HAP-1 (cell line): ENCODE results near the gene ALG11.
"Not testable (repeated sequence)": the region's sequence is repeated elsewhere in the genome, so short reads cannot be mapped to it uniquely, and the experiment has no call there.

Experiments used
- DNase-seq, 2 experiments: peaks; one replicate each; pipeline ENCODE4 v3.0.0-alpha.2; 2016 to 2020; ENCODE audit warnings: low spot score in 2 of 2
- H3K27me3 ChIP-seq: fragments of 250-450 bp; sonication (Bioruptor Pico); 2 replicates; pipeline ENCODE4 v1.5.1; 2020; ENCODE audit warnings: low read depth, mild to moderate bottlenecking, moderate library complexity
- H3K36me3 ChIP-seq: fragments of 250-450 bp; sonication (Bioruptor Pico); replicated peaks from 2 replicates; pipeline ENCODE4 v1.5.1; 2020; ENCODE audit warnings: mild to moderate bottlenecking
- H3K4me1 ChIP-seq: fragments of 250-450 bp; sonication (Bioruptor Pico); 2 replicates; pipeline ENCODE4 v1.5.1; 2020; ENCODE audit warnings: mild to moderate bottlenecking
- H3K4me3 ChIP-seq: fragments of 250-450 bp; sonication (Bioruptor Pico); 2 replicates; pipeline ENCODE4 v1.5.1; 2020; ENCODE audit warnings: mild to moderate bottlenecking, moderate library complexity
- H3K9me3 ChIP-seq: fragments of 250-450 bp; sonication (Bioruptor Pico); 2 replicates; pipeline ENCODE4 v1.5.1; 2020; ENCODE audit warnings: mild to moderate bottlenecking, moderate library complexity
- in situ Hi-C: fragments of 300-500 bp; cut with MboI; formaldehyde crosslinking; loops from 3 replicates; pipeline ENCODE4 v1.14.3; 2020; ENCODE audit warnings: low sequenced_read_pairs, inconsistent platforms, mixed read lengths

The ALG11 gene

DNA sequence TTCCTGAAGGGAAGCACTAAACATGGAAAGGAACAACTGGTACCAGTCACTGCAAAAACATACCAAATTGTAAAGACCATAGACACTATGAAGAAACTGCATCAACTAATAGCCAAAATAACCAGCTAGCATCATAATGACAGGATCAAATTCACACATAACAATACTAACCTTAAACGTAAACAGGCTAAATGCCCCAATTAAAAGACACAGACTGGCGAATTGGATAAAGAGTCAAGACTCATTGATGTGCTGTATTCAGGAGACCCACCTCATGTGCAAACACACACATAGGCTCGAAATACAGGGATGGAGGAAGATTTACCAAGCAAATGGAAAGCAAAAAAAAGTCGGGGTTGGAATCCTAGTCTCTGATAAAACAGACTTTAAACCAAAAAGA is 27.3 kb upstream of the ALG11 start:
- DNase-seq, H3K9me3 ChIP-seq, in situ Hi-C loops, H3K36me3 ChIP-seq, H3K4me1 ChIP-seq, H3K4me3 ChIP-seq, H3K27me3 ChIP-seq: not testable (repeated sequence)

DNA sequence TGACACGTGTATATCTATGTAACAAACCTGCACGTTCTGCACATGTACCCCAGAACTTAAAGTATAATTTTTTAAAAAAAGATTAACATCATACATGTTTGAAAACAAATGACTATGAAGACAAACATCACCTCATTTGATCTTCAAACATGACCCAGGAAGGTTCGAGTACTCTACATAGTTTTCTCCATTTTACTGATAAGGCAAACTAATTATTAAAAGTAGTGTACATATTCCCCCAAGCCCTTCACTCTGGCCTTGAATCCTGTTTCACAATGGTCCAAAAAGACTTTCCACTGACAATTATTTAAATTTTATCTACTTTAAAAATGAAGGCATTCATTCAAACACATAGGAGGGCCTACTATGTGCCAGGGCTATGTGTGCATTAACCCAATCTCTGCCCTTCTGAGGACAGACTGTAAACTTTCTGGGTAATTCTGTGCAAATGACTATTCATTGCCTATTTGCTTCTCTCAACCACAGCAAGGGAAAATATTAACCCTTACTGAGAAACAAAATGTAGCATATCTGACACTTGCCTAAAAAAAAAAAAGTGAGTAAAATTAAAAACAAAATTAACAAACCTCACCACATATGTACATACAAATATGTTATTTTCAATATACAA is 23.1 kb upstream of the ALG11 start:
- in situ Hi-C loops: no loop called here
- H3K36me3 ChIP-seq: no peaks in the 10 kb centered on the region
- H3K27me3 ChIP-seq: peaks cover 2% of the 10 kb centered on the region; the same call in 1 of the 2 replicates
- no peaks in the 10 kb centered on the region for H3K4me1 ChIP-seq
- no peaks in the 10 kb centered on the region for H3K9me3 ChIP-seq
- DNase-seq: no peak
- no peak overlapping the region for H3K4me3 ChIP-seq

DNA sequence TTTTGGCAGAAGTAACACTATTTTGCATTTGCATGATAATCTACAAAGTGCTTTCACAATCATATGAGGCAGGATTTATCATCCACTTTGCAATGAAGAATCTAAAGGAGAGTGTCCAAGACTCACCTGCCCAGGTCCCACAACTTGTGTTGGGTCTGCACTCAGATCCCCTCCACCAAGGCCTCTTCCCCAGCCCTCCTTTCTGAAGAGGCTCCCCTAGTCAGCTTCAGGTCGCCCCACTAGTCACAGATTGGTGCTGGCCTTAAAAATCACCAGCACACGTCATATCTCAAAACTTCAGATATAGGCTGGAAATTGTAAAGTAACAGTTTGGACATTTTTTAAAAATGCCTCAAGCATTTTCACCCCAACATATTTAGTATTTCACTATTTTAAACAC is 18.5 kb upstream of the ALG11 start:
- no peaks in the 10 kb centered on the region for H3K36me3 ChIP-seq
- no peaks in the 10 kb centered on the region for H3K9me3 ChIP-seq
- DNase-seq: no peak
- H3K27me3 ChIP-seq: peaks cover 4% of the 10 kb centered on the region; the same call in 1 of the 2 replicates
- in situ Hi-C loops: no loop called here
- no peaks in the 10 kb centered on the region for H3K4me1 ChIP-seq
- no peak overlapping the region for H3K4me3 ChIP-seq

DNA sequence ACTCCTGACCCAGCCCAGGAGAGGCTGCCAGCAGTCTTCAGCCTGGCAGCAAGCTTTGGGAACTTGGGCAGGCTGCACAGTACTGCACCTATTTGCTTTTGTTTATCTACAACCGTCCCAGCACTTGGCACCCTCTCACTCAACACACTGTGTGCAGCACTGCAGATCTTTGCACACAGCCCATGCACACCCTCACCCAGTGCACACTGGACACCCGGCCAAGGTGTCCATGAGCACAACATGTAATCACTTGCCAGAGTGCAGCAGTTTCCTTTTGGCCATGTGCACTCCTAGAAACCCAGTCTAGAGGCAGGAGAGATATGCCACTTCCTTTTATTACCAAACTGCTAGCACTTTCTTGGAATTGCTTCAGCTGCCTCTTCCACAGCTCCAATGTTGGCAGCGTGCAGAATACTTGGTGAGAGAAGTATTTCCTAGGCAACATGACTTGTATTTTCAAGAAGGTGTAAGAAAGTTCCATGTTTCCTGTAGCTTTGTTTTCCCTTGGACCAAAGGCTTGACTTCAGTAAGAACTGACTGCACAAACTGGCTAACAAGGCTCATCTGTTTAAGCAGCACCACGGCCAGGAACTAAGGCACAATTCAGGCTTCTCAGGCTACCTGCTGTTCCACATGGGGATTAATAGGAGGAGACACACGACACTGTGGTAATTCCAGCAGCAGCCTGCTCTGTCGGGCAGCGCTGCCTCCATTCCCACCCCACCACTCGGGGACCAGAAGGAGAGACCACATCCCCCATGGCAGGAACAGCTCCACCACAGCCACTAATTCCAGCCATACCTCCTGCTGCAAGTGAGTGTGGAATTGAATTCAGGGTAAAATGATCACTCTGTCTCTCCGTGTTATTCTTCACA is 16.3 kb upstream of the ALG11 start:
- Histone ChIP-seq H3K9me3 (no peaks in the 10 kb centered on the region), H3K36me3 (no peaks in the 10 kb centered on the region), H3K4me3 (no peak overlapping the region), H3K4me1 (no peaks in the 10 kb centered on the region), H3K27me3 (peaks cover 4% of the 10 kb centered on the region; the same call in 1 of the 2 replicates)
- in situ Hi-C loops: no loop called here
- peak in 1 of 2 experiments; percentile 20 for DNase-seq

DNA sequence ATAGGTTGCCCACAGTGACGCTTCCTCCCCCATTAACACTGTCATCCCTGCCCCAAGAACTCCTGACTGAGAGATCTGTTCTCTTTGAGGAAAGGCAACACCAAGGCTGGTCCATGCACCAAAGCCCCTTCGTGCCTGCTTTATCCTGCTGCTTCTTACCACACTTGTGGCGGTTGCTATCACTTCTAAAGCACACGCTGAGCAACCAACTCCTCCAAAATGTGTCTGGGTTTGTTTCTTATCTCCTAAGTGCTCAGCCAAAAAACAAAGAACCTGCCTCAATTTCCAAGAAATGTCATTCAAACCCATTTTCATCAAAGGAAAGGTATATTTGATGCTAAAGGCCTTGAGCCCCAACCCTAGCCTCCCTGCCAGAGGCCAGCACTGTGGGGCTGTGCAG is 15.6 kb upstream of the ALG11 start:
- Histone ChIP-seq H3K4me3 (no peak overlapping the region), H3K4me1 (no peaks in the 10 kb centered on the region), H3K27me3 (peaks cover 4% of the 10 kb centered on the region; the same call in 1 of the 2 replicates), H3K9me3 (no peaks in the 10 kb centered on the region), H3K36me3 (no peaks in the 10 kb centered on the region)
- in situ Hi-C loops: no loop called here
- DNase-seq: no peak

DNA sequence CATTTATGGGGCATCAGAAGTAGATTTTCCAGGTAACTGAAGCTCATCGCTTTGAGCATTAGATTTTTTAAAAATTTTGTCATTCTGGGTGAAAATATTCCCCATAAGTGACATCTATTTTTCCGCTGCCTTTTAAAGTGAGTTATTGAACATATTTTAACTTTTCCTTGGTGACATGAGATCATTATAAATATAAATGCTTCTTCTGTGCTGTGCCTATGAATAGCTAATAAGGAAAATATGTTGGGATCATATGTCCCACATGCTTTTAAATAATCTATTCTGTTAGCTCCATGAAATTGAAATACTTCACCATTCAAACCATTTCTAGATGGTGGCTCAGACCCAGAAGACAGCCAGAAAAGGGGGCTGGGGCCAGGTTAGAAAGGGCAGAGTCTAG is 15.0 kb upstream of the ALG11 start:
- in situ Hi-C loops: no loop called here
- no peaks in the 10 kb centered on the region for H3K36me3 ChIP-seq
- no peak for DNase-seq
- H3K4me1 ChIP-seq: no peaks in the 10 kb centered on the region
- no peaks in the 10 kb centered on the region for H3K9me3 ChIP-seq
- H3K27me3 ChIP-seq: peaks cover 4% of the 10 kb centered on the region; the same call in 1 of the 2 replicates
- H3K4me3 ChIP-seq: no peak overlapping the region

DNA sequence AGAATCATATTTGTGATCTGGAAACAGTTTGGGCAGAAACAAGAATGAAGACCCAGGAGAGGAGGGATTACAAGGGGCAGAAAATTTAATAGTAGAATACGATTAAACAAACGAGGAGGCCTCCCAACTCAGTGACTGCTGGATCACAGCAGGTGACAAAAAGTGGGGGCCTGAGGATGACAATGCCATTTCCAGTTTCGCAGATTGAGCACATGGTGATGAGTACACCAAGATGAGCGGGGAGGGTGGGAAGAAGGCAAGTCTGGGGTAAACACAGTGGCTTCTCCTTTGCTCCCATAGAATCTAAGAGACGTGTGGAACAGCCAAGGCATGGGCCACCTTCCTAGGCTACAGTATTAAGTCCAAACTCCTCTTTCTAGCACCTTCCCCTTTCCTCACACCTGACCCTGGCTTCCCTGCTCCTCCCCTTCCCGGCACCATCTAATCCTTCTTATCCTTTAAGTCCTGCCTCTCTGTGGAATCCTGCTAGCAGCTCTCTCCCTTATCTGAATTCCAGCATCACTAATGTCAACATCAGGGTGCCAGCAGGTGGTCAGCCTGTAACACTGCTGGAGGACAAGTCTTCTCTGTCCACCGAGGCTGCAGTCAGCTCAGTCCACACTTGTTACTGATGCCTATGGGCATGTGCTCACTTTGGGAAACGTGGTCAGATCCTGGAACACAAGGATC is 14.4 kb upstream of the ALG11 start:
- Histone ChIP-seq H3K36me3 (no peaks in the 10 kb centered on the region), H3K4me3 (no peak overlapping the region), H3K9me3 (no peaks in the 10 kb centered on the region), H3K4me1 (no peaks in the 10 kb centered on the region), H3K27me3 (peaks cover 4% of the 10 kb centered on the region; the same call in 1 of the 2 replicates)
- no peak for DNase-seq
- in situ Hi-C loops: no loop called here

DNA sequence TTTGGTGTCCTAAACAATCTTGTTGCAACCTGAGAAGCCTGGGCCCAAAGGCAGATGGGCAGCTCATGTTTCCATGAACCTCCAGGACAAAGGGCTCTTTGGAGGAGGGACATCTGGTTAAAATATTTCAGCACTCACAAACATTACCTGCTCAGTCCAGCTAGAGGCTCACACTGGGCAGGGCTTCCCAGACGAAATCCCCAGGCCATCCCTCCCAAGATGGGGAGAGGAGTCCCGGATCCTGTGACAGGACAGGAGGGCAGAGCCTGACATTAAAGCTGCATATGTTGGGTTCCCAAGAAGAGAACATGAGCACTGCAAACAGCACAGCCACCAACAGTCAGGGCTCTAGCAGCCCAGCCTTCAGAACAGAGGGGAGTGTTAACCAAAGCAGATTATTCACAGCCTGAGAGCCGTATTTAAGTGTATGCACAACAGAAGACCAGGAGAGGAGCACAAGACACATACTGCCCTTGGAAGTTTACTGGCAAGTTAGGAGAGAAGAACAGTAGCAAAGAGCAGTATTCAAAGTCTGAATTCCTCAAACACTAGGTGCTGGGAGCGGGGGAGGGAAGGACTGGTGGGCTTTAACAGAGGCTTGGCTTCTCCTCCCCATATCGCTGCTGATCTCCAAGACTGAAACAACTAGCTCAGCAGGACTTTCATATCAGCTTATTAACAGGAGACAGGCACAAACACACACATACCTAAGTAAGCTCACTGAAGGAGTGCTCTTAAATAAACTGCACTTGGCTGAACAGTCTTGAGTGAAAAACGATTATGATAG is 13.3 kb upstream of the ALG11 start:
- no peak for DNase-seq
- Histone ChIP-seq H3K36me3 (no peaks in the 10 kb centered on the region), H3K9me3 (no peaks in the 10 kb centered on the region), H3K4me3 (no peak overlapping the region), H3K4me1 (no peaks in the 10 kb centered on the region), H3K27me3 (peaks cover 4% of the 10 kb centered on the region; the same call in 1 of the 2 replicates)
- in situ Hi-C loops: no loop called here

DNA sequence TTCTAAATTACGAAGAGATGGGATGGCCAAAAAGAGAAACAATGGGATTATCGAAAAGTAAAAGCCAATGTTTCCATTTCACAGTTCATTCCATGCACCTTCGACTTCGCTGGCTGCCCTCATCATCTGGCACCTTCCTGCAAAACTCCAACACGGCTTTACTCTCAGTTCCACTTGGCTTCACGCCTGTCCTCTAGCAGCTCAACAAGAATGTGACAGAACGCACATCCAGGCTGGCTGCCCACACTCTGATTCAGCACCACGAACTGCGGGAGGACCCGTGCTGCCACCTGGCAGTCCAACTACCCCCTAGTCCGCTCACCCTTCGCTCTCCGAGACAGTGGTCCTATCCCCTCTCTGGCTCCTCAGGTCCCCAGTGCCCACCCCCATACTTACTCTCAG is 12.7 kb upstream of the ALG11 start:
- Histone ChIP-seq H3K36me3 (no peaks in the 10 kb centered on the region), H3K4me3 (no peak overlapping the region), H3K9me3 (no peaks in the 10 kb centered on the region), H3K4me1 (no peaks in the 10 kb centered on the region), H3K27me3 (no peaks in the 10 kb centered on the region)
- in situ Hi-C loops: no loop called here
- no peak for DNase-seq

DNA sequence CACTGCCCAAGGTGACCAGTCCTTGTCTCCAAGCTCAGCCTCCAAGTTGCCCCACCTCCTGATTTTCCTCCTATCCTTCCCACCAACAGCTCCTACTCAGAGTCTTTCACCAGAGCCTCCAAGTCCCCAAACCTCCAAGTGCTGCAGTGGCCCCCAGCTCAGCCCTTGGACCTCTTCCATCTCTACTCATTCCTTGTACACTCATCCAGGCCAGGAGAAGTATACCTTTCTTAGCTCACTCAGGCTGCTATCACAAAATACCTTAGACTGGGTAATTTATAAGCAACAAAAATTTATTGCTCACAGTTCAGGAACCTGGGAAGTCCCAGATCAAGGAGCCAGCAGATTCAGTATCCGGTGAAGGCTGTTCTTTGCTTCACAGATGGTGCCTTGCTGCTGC is 12.3 kb upstream of the ALG11 start:
- Histone ChIP-seq H3K4me3 (no peak overlapping the region), H3K4me1 (no peaks in the 10 kb centered on the region), H3K27me3 (no peaks in the 10 kb centered on the region), H3K36me3 (no peaks in the 10 kb centered on the region), H3K9me3 (no peaks in the 10 kb centered on the region)
- in situ Hi-C loops: loop anchor here (10.0 kb wide), 1 partner anchor 125 kb away; the partner anchor contains the start of gene NEK5
- no peak for DNase-seq

DNA sequence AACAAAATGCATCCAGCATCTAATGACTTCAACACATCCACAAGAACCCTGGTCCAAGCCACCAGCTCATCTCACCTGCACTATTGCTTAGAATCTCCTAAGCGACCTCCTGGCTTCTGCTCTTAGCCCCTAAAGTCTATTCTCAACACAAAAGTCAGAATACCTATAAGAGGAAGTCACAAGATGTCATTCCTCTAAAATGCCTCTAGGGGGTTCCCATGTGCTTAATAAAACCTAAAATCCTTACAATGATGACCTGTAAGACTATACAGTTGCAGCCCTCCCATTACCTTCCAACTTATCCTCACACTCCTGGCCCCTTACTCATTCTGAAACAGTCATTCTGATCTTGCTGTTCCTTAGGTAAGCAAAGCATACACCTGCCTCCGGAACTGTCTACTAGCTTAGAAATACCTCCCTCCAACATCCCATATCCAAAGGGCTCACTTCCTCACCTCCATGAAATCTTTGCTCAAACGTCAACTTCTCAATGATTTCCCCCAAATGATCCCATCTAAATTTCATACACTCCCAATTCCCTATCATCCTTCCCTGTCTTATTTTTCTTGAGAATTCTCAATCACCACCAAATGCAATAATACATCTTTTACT is 11.0 kb upstream of the ALG11 start:
- peak in 1 of 2 experiments; percentile 68 for DNase-seq
- Histone ChIP-seq H3K27me3 (no peaks in the 10 kb centered on the region), H3K9me3 (no peaks in the 10 kb centered on the region), H3K4me3 (no peak overlapping the region), H3K36me3 (no peaks in the 10 kb centered on the region), H3K4me1 (no peaks in the 10 kb centered on the region)
- in situ Hi-C loops: loop anchor here (10.0 kb wide), 1 partner anchor 124 kb away; the partner anchor contains the start of gene NEK5

DNA sequence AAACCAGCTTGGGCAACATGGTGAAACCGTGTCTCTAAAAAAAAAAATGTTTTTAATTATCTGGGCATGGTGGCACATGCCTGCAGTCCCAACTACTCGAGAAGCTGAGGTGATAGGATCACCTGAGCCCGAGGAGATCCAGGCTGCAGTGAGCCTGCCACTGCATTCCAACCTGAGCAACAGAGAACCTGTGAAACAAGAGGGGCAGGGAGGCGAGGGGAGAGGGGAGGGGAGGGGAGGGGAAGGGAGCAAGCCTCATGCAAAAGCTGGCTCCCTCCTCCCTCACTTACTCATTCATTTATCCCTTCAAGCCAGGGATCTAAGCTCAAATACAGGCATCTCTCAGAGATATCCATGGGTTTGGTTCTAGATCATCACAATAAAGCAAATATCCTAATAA is 9.8 kb upstream of the ALG11 start:
- no peak for DNase-seq
- Histone ChIP-seq H3K36me3 (no peaks in the 10 kb centered on the region), H3K4me3 (no peak overlapping the region), H3K9me3 (no peaks in the 10 kb centered on the region), H3K27me3 (no peaks in the 10 kb centered on the region), H3K4me1 (no peaks in the 10 kb centered on the region)
- in situ Hi-C loops: loop anchor here (10.0 kb wide), 1 partner anchor 122 kb away; the partner anchor contains the start of gene NEK5

DNA sequence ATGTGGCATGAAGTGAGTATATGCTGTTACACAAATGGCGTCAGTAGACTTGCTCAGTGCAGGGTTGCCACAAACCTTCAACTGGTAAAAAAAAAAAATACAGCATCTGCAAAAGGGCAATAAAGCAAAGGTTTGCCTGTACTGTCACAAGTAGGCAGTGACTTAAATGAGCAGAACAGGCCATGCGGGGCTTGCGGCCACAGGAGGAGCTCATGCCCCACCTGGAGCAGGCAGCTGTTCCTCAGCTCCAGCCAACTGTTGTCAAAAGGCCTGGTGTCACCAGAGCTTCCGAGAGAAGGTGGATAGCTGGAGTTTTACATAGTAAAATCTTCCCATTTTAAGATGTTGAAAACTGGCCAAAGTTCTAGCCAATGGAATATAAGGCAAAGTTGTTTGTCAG is 8.7 kb upstream of the ALG11 start:
- no peaks in the 10 kb centered on the region for H3K4me1 ChIP-seq
- H3K36me3 ChIP-seq: no peaks in the 10 kb centered on the region
- no peaks in the 10 kb centered on the region for H3K9me3 ChIP-seq
- DNase-seq: no peak
- in situ Hi-C loops: loop anchor here (10.0 kb wide), 1 partner anchor 121 kb away; the partner anchor contains the start of gene NEK5
- no peaks in the 10 kb centered on the region for H3K27me3 ChIP-seq
- H3K4me3 ChIP-seq: no peak overlapping the region
